Colon (tissue), 2 donors: ENCODE data around the gene PLCB4.

Experiments used
- FAIRE-seq: peaks from 2 replicates; lab custom pipeline; 2012; peaks lifted over from hg19 to GRCh38; lab: Jason Lieb, UNC
- donor health status: control.
- donor health status: control.

PLCB4 gene

GRCh38 chr20:9523636-9524035, 454.7 kb downstream of the PLCB4 start:
- FAIRE-seq, result no peak
